HCEC 1CT (cell line): ENCODE measurements around the gene UBE3C.

ENCODE experiments used
- DNase-seq: peaks from one replicate; pipeline ENCODE4 v3.0.0-alpha.2; 2017

The UBE3C gene

GRCh38 chr7:157299317-157299612 is 160.5 kb downstream of the UBE3C start:
- DNase-seq: no peak

- DNase-seq: no peak
These were observed 161.1 kb downstream of the UBE3C start for GRCh38 chr7:157299613-157300368.

DNA sequence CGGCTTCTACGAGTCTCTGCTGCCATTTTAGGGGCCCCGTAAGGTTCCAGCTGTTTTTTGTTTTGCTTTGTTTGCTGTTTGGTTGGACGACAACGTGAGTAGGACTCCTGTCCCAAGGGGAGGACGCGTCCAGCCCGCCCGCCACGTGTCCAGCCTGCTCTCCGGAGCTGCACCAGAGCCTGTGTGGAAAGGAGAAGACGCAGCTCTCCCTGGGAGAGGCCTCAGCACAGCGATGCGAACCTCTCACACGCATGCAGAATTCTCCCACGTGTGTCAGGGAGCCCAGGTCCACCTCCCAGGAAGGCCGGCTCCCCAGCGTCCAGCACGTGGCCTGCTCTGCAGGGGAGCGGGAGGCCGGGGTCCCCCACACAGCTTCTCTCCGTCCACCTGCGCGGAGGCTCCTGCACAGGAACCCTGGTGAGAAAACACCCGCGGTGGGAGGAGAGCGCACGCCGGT is 161.7 kb downstream of the UBE3C start:
- DNase-seq: no peak

DNA sequence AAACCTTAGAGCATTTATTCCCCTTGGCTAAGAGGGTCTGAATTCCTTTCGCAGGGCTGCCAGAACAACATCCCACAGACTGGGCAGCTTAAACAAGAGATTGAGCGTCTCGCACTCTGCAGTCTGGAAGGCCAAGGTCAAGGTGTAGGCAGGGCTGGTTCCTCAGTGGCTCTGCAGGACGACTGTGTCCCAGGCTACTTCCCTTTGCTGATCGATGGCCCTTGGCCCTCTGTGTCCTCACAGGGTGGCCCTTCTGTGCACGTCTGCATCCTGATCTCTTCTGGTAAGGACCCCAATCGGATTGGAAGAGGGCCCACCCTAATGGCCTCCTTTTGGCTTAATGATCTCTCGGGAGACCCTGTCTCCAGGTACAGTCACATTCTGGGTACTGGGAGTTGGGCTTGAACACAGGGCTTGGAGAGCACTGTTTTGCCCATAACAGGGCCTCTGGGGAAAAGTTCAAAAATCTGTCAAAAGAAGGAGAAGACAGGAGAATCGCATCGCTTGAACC is 162.9 kb downstream of the UBE3C start:
- no peak for DNase-seq

GRCh38 chr7:157306846-157307838 is 168.4 kb downstream of the UBE3C start:
- no peak for DNase-seq

GRCh38 chr7:157309988-157310668 is 171.4 kb downstream of the UBE3C start:
- DNase-seq: peak; percentile 97

DNA sequence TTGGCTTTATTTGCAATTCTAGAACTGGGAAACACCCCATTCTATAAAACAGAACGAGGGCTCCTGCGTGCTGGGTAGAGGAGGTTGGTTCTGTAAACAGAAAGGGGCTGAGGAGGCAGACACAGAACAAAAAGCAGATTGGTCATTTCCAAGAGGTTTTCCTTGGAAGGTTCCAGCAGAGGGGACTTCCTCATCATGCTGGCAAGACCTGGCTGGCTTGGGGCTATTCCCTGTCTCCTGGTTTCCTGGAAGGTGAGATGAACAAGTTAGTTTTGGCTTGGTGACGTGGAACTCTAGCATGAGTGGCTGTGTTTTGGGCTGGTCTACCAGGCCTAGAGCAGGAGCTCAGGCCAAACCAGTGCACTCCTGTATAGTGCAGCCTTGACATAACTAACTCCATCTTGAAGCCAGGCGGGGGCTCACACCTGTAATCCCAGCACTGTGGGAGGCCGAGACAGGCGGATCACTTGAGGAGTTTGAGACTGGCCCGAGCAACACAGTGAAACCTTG is 172.0 kb downstream of the UBE3C start:
- DNase-seq: no peak

GRCh38 chr7:157312941-157313340 is 174.2 kb downstream of the UBE3C start:
- no peak for DNase-seq

DNA sequence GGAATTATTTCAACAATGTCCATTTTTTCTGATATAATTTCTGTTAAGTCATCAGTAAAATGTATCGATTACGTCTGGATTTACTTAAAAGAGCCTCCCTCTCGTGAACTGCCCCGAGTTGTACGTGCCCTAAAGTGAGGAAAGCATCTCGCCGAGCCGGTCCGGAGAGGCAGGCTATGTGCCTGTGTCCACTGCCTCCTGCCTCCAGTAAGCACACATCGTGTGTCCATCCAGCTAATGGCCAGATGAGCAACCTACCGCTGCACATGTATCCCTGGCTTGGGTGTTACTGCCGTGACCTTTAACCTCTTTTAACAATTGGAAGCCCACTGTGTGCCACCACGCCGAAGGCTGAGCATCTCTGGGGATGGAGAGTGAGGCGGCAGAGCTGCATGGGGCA is 174.9 kb downstream of the UBE3C start:
- DNase-seq: no peak

DNA sequence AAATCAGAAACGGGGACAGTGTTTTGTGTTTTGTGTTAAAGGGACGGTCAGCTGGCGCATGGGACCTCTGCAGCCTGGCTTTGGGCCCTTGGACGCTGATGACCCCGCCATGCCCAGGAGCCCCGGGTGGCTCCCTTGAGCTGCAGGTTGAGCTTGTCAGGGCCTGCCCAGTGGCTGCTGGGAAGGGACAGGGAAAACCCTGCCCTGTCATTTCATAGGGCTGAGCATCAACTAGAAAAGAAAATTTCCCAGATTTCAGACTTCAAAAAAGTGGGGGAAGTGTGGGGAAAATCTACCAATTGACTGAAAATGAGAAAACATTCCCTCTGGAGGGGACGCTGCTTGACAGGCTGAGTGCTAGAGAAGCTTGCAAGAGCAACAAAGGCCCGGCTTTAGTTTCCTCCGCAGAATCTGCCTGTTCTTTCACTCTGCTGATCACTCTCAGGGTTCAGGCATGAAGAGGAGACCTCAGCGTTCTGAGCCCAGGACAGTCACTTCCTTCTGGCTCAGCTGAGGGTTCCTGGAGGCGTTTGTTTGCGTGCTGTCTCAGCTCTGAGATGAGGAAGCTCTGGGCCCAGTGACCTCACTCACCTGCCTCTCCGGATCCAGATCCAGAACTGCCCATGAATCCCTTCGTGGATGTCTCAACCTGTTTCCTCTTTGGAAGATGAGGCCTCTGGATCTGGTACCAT is 179.4 kb downstream of the UBE3C start:
- no peak for DNase-seq
